CD8-positive, alpha-beta memory T cell (primary cell): Measurements from ENCODE around the gene CCDC7. TPM values are rescaled to one million over a fixed set of nuclear protein-coding genes. Genes with fewer than 3 reads are reported as not detected.

ENCODE experiments used
- CTCF ChIA-PET: fragments of 350-600 bp; sonication (Branson Sonifier 250); formaldehyde crosslinking; loops from one replicate; lab custom pipeline; 2021; ENCODE audit warnings: antibody characterized with exemption; lab: Charles Lee
- POLR2A ChIA-PET: fragments of 350-600 bp; sonication (Branson Sonifier 250); formaldehyde crosslinking; loops from one replicate; lab custom pipeline; 2021; ENCODE audit warnings: antibody characterized with exemption; lab: Charles Lee
- DNase-seq, 5 donors: peaks; one replicate each; pipeline versions ENCODE4 v3.0.0 to v3.0.0-alpha.2; 2020 to 2022; ENCODE audit warnings: mixed read lengths in 1 of 5
- H3K27ac ChIP-seq: one replicate; pipeline ENCODE4 v1.7.0; 2013; ENCODE audit warnings: low read depth, mild to moderate bottlenecking, low read length, moderate library complexity
- H3K27me3 ChIP-seq: 2 replicates; pipeline ENCODE4 v1.7.0; 2013; ENCODE audit warnings: low read length, mild to moderate bottlenecking; ENCODE audit not compliant: insufficient read depth, poor library complexity, severe bottlenecking
- H3K36me3 ChIP-seq: 2 replicates; pipeline ENCODE4 v1.7.0; 2013; ENCODE audit warnings: mild to moderate bottlenecking, low read length, moderate library complexity; ENCODE audit not compliant: insufficient read depth
- H3K4me1 ChIP-seq: 2 replicates; pipeline ENCODE4 v1.7.0; 2013; ENCODE audit warnings: mild to moderate bottlenecking, low read length, moderate library complexity; ENCODE audit not compliant: insufficient read depth
- H3K4me3 ChIP-seq: 2 replicates; pipeline ENCODE4 v1.7.0; 2013; ENCODE audit warnings: mild to moderate bottlenecking, low read length
- H3K9me3 ChIP-seq: 2 replicates; pipeline ENCODE4 v1.7.0; 2013; ENCODE audit warnings: mild to moderate bottlenecking, low read length
- H3K27ac Mint-ChIP-seq, 8 donors: one replicate each; pipeline ENCODE4 v1.8.0; 2020 to 2021; ENCODE audit warnings: mixed read lengths in 8 of 8, mild to moderate bottlenecking in 6 of 8, inconsistent platforms in 3 of 8, moderate library complexity in 3 of 8
- H3K27me3 Mint-ChIP-seq, 2 donors: one replicate each; pipeline ENCODE4 v1.8.0; 2020 to 2021; ENCODE audit warnings: mixed read lengths in 2 of 2, mild to moderate bottlenecking in 1 of 2, moderate library complexity in 1 of 2
- H3K36me3 Mint-ChIP-seq, 3 donors: one replicate each; pipeline ENCODE4 v1.8.0; 2020 to 2021; ENCODE audit warnings: mixed read lengths in 3 of 3, inconsistent platforms in 1 of 3, mild to moderate bottlenecking in 1 of 3
- H3K4me1 Mint-ChIP-seq, 3 donors: one replicate each; pipeline ENCODE4 v1.8.0; 2020 to 2021; ENCODE audit warnings: mixed read lengths in 3 of 3, inconsistent platforms in 1 of 3, mild to moderate bottlenecking in 1 of 3
- H3K4me3 Mint-ChIP-seq, 7 donors: one replicate each; pipeline ENCODE4 v1.8.0; 2020 to 2021; ENCODE audit warnings: mixed read lengths in 7 of 7, mild to moderate bottlenecking in 6 of 7, moderate library complexity in 4 of 7, inconsistent platforms in 2 of 7
- H3K9me3 Mint-ChIP-seq, 5 donors: one replicate each; pipeline ENCODE4 v1.8.0; 2020 to 2022; ENCODE audit warnings: mixed read lengths in 5 of 5, mild to moderate bottlenecking in 3 of 5, moderate library complexity in 2 of 5, inconsistent platforms in 1 of 5
- polyA plus RNA-seq: library from polyadenylated mRNA; unstranded; fragments of 300-500 nt; fragmentation: Illumina TruSeq; gene quantifications from one replicate; pipeline ENCODE4 v1.2.3, GENCODE V29; 2021
- total RNA-seq, 2 experiments: library from RNA; stranded (reverse); gene quantifications; one replicate each; pipeline ENCODE4 v1.2.3, GENCODE V29; 2021

The CCDC7 gene
- total and polyA plus RNA-seq, 3 experiments from 2014 or later, result 11.6 to 12.2 (median 12.1) TPM

DNA sequence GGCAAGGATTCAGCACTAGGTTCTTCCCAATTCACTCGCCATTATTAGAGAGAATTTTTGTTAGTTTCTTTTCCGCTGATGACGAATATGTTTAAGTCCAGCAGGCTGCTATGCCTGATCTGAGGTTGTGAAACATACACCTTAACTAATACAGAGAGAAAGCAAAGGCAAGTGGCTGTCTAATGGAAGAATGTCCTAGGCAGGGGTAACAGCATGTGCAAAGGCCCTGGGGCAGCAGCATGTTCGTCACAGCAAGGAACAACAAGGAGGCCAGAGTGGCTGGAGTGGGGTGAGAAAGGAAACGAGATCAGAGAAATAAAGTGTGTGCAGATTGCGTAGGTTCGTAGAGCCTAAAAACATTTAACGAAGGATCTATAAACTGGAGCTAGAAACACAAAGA, 35.4 kb upstream of the CCDC7 start:
- DNase-seq, result no peak
- H3K27me3 Mint-ChIP-seq, result peaks cover 0 to 3% of the 10 kb centered on the region in 2 donors
- Histone ChIP-seq H3K9me3 (no peaks in the 10 kb centered on the region), H3K4me3 (no peak overlapping the region), H3K27me3 (no peaks in the 10 kb centered on the region), H3K4me1 (no peaks in the 10 kb centered on the region), H3K27ac (no peak overlapping the region), H3K36me3 (no peaks in the 10 kb centered on the region)
- H3K27ac Mint-ChIP-seq, result no peak overlapping the region
- no peak overlapping the region for H3K4me3 Mint-ChIP-seq
- H3K36me3 Mint-ChIP-seq, result peaks cover 0 to 4% (median 0%) of the 10 kb centered on the region in 3 donors
- H3K9me3 Mint-ChIP-seq, result no peaks in the 10 kb centered on the region
- CTCF ChIA-PET, result no interaction called here
- POLR2A ChIA-PET, result no interaction called here
- H3K4me1 Mint-ChIP-seq, result peaks cover 3 to 11% (median 5%) of the 10 kb centered on the region in 3 donors

DNA sequence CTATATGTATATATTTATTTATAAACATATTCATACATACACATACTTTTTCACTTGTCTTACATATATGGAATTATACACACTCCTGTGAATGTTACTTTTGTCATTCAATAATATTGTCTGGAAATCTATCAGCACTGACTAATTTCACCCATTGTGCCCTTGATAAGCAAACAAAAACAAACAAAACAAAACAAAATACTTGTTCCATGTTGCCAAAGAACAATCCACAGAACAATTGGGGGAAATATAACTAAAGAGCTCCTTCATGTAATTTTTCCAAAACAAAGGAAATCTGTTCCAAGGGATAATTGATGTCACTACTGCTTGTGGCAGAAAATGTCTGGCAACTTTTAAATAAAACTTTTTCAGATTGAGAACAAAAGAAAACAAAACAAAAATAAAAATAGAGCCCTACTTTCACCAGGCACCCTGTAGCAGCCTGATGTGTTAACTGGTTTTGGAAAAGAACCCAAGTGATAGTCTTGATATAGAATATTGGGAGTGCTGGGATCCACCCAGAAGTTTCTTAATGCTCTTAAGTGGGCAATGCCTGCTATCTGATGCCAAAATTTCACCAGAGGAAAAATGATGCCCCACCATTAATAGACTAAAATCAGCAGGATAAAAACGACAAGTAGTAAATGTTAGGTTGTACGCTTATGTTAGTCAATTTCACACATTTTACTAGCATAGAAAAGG, 34.0 kb upstream of the CCDC7 start:
- no peak for DNase-seq
- Histone ChIP-seq H3K4me3 (no peak overlapping the region), H3K36me3 (no peaks in the 10 kb centered on the region), H3K4me1 (no peaks in the 10 kb centered on the region), H3K27me3 (no peaks in the 10 kb centered on the region), H3K27ac (no peak overlapping the region), H3K9me3 (no peaks in the 10 kb centered on the region)
- Mint-ChIP-seq H3K4me3 (no peak overlapping the region), H3K4me1 (peaks cover 3 to 11% (median 5%) of the 10 kb centered on the region in 3 donors), H3K27ac (peak overlapping the region in 2 of 8 donors; percentile 38 to 44), H3K36me3 (no peaks in the 10 kb centered on the region), H3K9me3 (no peaks in the 10 kb centered on the region), H3K27me3 (peaks cover 0 to 3% of the 10 kb centered on the region in 2 donors)
- CTCF ChIA-PET, result no interaction called here
- POLR2A ChIA-PET, result no interaction called here

DNA sequence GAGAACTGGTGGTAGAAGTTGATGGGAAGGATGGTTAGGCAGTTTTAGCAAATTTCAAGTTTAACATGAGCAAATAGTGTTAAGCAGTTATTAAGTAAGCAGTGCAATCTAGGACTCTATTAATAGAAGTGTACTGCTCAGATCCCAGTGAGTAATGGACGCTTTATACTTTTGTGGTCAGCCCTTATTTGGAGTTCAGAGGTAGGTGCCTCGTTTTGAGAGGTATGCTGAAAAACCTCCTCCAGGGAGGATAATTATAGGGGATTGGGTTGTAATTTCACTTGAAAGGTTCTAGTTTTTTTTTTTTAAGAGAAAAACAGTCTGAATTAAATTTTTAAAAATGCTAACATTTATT, 33.5 kb upstream of the CCDC7 start:
- H3K4me1 Mint-ChIP-seq, result peaks cover 3 to 11% (median 5%) of the 10 kb centered on the region in 3 donors
- POLR2A ChIA-PET, result no interaction called here
- no peaks in the 10 kb centered on the region for H3K9me3 Mint-ChIP-seq
- H3K4me1 ChIP-seq, result no peaks in the 10 kb centered on the region
- CTCF ChIA-PET, result no interaction called here
- H3K4me3 ChIP-seq, result no peak overlapping the region
- peaks cover 0 to 3% of the 10 kb centered on the region in 2 donors for H3K27me3 Mint-ChIP-seq
- H3K9me3 ChIP-seq, result no peaks in the 10 kb centered on the region
- no peak overlapping the region for H3K4me3 Mint-ChIP-seq
- H3K27me3 ChIP-seq, result no peaks in the 10 kb centered on the region
- DNase-seq, result no peak
- peak overlapping the region in 2 of 8 donors; percentile 38 to 44 for H3K27ac Mint-ChIP-seq
- no peak overlapping the region for H3K27ac ChIP-seq
- H3K36me3 ChIP-seq, result no peaks in the 10 kb centered on the region
- H3K36me3 Mint-ChIP-seq, result no peaks in the 10 kb centered on the region

DNA sequence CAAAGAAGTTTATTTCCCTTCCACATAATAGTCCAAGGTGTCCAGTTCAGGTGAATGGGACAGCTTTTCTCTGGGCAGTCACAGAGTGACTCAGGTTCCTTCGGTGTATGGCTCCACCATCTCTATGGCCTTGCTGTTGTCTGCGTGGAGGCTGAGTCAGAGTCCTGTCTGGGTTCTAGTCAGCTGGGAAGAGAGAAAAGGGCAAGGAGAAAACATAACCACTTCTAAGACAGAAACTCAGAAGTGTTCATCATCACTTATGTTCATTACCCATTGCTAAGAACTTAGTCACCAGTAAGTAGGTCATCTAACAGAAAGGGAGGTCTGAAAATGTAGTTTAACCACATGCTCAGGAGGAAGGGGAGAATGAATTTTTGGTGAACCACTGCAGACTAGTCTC, 32.4 kb upstream of the CCDC7 start:
- Mint-ChIP-seq H3K9me3 (no peaks in the 10 kb centered on the region), H3K4me3 (peak overlapping the region in 3 of 7 donors; percentile 7 to 44 (median 39)), H3K36me3 (no peaks in the 10 kb centered on the region), H3K27me3 (peaks cover 0 to 3% of the 10 kb centered on the region in 2 donors), H3K4me1 (peaks cover 3 to 11% (median 5%) of the 10 kb centered on the region in 3 donors), H3K27ac (peak overlapping the region in 6 of 8 donors; percentile 52 to 97 (median 70))
- ChIA-PET CTCF (no interaction called here), POLR2A (no interaction called here)
- Histone ChIP-seq H3K36me3 (no peaks in the 10 kb centered on the region), H3K4me1 (no peaks in the 10 kb centered on the region), H3K4me3 (no peak overlapping the region), H3K9me3 (no peaks in the 10 kb centered on the region), H3K27me3 (no peaks in the 10 kb centered on the region), H3K27ac (no peak overlapping the region)
- peak in 1 of 5 donors; percentile 2 for DNase-seq

DNA sequence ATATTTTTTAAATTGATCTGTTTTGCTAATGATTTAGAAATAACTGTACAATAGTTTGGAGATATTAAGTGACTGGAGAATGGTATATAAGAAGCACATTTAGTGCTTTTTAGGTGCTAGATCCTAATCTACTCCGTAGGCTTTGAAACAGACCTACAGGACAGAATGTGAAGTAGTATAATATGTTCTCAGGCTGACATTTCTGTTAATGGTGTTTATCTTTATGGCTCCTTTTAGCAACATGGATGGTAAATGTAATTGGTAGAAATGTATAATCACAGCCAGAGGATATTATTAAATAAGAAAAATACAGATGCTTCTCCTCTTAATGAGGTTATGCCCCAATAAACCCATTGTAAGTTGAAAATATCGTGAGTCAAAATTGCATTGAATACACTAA, 30.6 kb upstream of the CCDC7 start:
- no peaks in the 10 kb centered on the region for H3K9me3 ChIP-seq
- DNase-seq, result no peak
- peaks cover 3 to 11% (median 5%) of the 10 kb centered on the region in 3 donors for H3K4me1 Mint-ChIP-seq
- H3K36me3 ChIP-seq, result no peaks in the 10 kb centered on the region
- H3K4me3 Mint-ChIP-seq, result no peak overlapping the region
- ChIA-PET POLR2A (no interaction called here), CTCF (interaction anchor here (0.9 kb wide), 1 partner anchor 19 kb away, joined by 3 read pairs; no protein-coding TSS in a partner anchor)
- no peak overlapping the region for H3K4me3 ChIP-seq
- H3K27me3 ChIP-seq, result no peaks in the 10 kb centered on the region
- H3K27me3 Mint-ChIP-seq, result peaks cover 0 to 3% of the 10 kb centered on the region in 2 donors
- no peaks in the 10 kb centered on the region for H3K4me1 ChIP-seq
- H3K36me3 Mint-ChIP-seq, result no peaks in the 10 kb centered on the region
- H3K27ac Mint-ChIP-seq, result no peak overlapping the region
- H3K9me3 Mint-ChIP-seq, result no peaks in the 10 kb centered on the region
- no peak overlapping the region for H3K27ac ChIP-seq

DNA sequence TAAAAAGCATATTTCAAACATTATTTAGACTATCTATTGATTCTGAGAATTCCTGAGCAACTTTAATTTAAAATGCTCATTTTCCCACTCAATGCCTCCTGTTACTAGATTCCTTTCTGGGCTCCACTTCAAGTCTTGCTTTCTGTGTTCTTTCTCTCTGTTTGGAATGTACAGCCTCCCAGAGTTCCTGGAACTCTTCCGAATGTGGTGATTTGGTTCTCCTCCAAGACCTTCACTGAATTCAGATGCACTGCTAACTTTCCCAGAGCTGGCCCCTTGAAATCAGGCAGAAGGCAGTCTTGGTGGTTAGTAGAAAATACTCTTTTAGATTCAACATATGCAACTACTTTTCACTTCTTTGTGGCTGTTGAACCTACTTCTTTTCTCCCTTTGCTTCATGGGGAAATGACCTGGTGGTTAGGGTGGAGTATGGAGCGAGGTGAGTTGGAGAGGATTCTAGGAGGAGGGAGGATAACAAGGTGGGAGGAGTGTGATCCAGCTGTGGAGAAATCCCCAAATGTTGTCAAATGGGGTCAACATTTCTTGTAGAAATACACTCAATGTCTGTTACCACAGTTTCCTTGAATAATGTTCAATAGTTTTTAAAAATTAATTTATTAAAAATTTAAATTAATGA, 27.9 kb upstream of the CCDC7 start:
- Mint-ChIP-seq H3K9me3 (peaks cover 0 to 9% (median 7%) of the 10 kb centered on the region in 5 donors), H3K27me3 (peaks cover 0 to 3% of the 10 kb centered on the region in 2 donors), H3K36me3 (peaks cover 0 to 9% (median 0%) of the 10 kb centered on the region in 3 donors), H3K4me3 (no peak overlapping the region), H3K27ac (peak overlapping the region in 1 of 8 donors; percentile 71), H3K4me1 (peaks cover 3 to 11% (median 5%) of the 10 kb centered on the region in 3 donors)
- no peak overlapping the region for H3K4me3 ChIP-seq
- no peak for DNase-seq
- H3K36me3 ChIP-seq, result no peaks in the 10 kb centered on the region
- CTCF ChIA-PET, result no interaction called here
- POLR2A ChIA-PET, result no interaction called here
- no peaks in the 10 kb centered on the region for H3K27me3 ChIP-seq
- no peaks in the 10 kb centered on the region for H3K4me1 ChIP-seq
- no peaks in the 10 kb centered on the region for H3K9me3 ChIP-seq
- no peak overlapping the region for H3K27ac ChIP-seq

DNA sequence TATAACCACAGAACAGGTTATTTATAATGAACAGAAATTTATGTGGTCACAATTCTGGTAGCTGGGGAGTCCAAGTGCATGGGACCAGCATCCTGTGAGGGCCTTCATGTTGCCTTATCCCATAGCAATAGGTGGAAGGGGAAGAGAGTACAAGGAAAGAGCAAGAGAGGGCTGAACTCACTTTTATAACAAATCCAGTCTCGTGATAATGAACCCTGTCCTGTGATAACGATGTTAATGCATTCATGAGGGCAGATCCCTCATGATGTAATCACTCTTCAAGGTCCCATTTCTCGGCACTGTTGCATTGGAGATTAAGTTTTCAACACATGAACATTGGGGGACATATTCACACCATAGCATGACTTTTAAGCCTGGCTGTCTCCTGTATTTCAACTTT, 27.4 kb upstream of the CCDC7 start:
- ChIA-PET CTCF (no interaction called here), POLR2A (no interaction called here)
- Histone ChIP-seq H3K27ac (no peak overlapping the region), H3K36me3 (no peaks in the 10 kb centered on the region), H3K4me3 (no peak overlapping the region), H3K9me3 (no peaks in the 10 kb centered on the region), H3K4me1 (no peaks in the 10 kb centered on the region), H3K27me3 (no peaks in the 10 kb centered on the region)
- Mint-ChIP-seq H3K4me3 (no peak overlapping the region), H3K36me3 (peaks cover 0 to 14% (median 0%) of the 10 kb centered on the region in 3 donors), H3K27ac (no peak overlapping the region), H3K27me3 (peaks cover 0 to 1% of the 10 kb centered on the region in 2 donors), H3K9me3 (peaks cover 0 to 14% (median 13%) of the 10 kb centered on the region in 5 donors), H3K4me1 (peaks cover 1 to 8% (median 2%) of the 10 kb centered on the region in 3 donors)
- no peak for DNase-seq

DNA sequence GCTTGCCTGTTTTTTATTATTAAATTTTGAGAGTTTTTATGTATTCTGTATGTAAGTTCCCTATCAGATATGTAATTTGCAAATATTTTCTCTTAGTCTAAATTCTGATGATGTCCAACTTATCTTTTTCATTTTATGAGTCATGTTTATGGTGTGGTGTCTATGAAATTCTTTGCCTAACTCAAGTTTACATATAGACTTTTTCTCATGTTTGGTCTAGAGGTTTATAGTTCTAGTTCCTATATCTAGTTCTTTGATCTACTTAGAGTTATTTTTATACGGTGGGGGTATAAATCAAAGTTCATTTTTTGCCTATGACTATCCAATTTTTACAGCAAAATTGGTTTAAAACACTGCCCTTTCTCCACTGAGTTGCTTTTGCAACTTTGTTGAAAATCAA, 26.3 kb upstream of the CCDC7 start:
- no peaks in the 10 kb centered on the region for H3K27me3 ChIP-seq
- POLR2A ChIA-PET, result no interaction called here
- CTCF ChIA-PET, result no interaction called here
- Mint-ChIP-seq H3K27ac (no peak overlapping the region), H3K9me3 (peaks cover 2 to 18% (median 16%) of the 10 kb centered on the region in 5 donors), H3K4me1 (no peaks in the 10 kb centered on the region), H3K27me3 (peaks cover 0 to 4% of the 10 kb centered on the region in 2 donors), H3K36me3 (peaks cover 0 to 14% (median 3%) of the 10 kb centered on the region in 3 donors), H3K4me3 (no peak overlapping the region)
- H3K4me3 ChIP-seq, result no peak overlapping the region
- no peaks in the 10 kb centered on the region for H3K9me3 ChIP-seq
- H3K4me1 ChIP-seq, result no peaks in the 10 kb centered on the region
- no peaks in the 10 kb centered on the region for H3K36me3 ChIP-seq
- no peak overlapping the region for H3K27ac ChIP-seq
- DNase-seq, result no peak
